ENCODE measurements around the gene CFAP141. TPM values are rescaled to one million over a fixed set of nuclear protein-coding genes. Genes with fewer than 3 reads are reported as not detected.

The CFAP141 gene
- polyA plus RNA-seq, 1 donor from 2014 or later, result not detected

- TF ChIP-seq SMC3 (conservative IDR thresholded peaks at IDR 0.05; ENCODE audit: poor library complexity) (no peak), POLR2AphosphoS5 (IDR thresholded peaks at IDR 0.05) (no peak), CTCF (IDR thresholded peaks at IDR 0.05; ENCODE audit: poor library complexity, severe bottlenecking) (no peak), RAD21 (conservative IDR thresholded peaks at IDR 0.05) (no peak), EZH2 (IDR thresholded peaks at IDR 0.05; ENCODE audit: borderline replicate concordance, insufficient read depth, low read length, poor library complexity, severe bottlenecking) (no peak), TAF1 (IDR thresholded peaks at IDR 0.05; ENCODE audit: low read depth) (no peak), MXI1 (conservative IDR thresholded peaks at IDR 0.05; ENCODE audit: poor library complexity, severe bottlenecking) (no peak), EP300 (conservative IDR thresholded peaks at IDR 0.05; ENCODE audit: poor library complexity, severe bottlenecking) (no peak)
- TF ChIP-seq, protein P1, sequence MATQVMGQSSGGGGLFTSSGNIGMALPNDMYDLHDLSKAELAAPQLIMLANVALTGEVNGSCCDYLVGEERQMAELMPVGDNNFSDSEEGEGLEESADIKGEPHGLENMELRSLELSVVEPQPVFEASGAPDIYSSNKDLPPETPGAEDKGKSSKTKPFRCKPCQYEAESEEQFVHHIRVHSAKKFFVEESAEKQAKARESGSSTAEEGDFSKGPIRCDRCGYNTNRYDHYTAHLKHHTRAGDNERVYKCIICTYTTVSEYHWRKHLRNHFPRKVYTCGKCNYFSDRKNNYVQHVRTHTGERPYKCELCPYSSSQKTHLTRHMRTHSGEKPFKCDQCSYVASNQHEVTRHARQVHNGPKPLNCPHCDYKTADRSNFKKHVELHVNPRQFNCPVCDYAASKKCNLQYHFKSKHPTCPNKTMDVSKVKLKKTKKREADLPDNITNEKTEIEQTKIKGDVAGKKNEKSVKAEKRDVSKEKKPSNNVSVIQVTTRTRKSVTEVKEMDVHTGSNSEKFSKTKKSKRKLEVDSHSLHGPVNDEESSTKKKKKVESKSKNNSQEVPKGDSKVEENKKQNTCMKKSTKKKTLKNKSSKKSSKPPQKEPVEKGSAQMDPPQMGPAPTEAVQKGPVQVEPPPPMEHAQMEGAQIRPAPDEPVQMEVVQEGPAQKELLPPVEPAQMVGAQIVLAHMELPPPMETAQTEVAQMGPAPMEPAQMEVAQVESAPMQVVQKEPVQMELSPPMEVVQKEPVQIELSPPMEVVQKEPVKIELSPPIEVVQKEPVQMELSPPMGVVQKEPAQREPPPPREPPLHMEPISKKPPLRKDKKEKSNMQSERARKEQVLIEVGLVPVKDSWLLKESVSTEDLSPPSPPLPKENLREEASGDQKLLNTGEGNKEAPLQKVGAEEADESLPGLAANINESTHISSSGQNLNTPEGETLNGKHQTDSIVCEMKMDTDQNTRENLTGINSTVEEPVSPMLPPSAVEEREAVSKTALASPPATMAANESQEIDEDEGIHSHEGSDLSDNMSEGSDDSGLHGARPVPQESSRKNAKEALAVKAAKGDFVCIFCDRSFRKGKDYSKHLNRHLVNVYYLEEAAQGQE (IDR thresholded peaks at IDR 0.05; ENCODE audit: borderline replicate concordance), result no peak
- Histone ChIP-seq H3K36me3 (ENCODE audit: insufficient read depth, low read length) (peaks cover 13% of the 10 kb centered on the region), H3K27me3 (ENCODE audit: insufficient read depth, low read depth, low read length) (no peaks in the 10 kb centered on the region), H3K9me2 (ENCODE audit: insufficient read depth, low read length) (no peaks in the 10 kb centered on the region), H3K79me2 (replicated peaks; ENCODE audit: insufficient read depth, low read length) (peaks cover 8% of the 10 kb centered on the region), H4K20me1 (ENCODE audit: insufficient read depth) (no peaks in the 10 kb centered on the region), H3K4me2 (ENCODE audit: low read length) (no peak overlapping the region), H2AFZ (ENCODE audit: low read depth, low read length) (no peak overlapping the region), H3K9me3 (ENCODE audit: low read length) (no peaks in the 10 kb centered on the region), H3K27ac (ENCODE audit: low read length) (no peak overlapping the region), H3F3A (ENCODE audit: insufficient read depth, low read length, poor library complexity, severe bottlenecking) (no peaks in the 10 kb centered on the region), H3K9ac (ENCODE audit: low read length) (no peak overlapping the region), H3K4me3 (ENCODE audit: low read length) (no peak overlapping the region)
Measured at GRCh38 chr1:154171880-154172279, 34.3 kb downstream of the CFAP141 start.

- peaks cover 13% of the 10 kb centered on the region for H3K36me3 ChIP-seq (ENCODE audit: insufficient read depth, low read length)
Measured at GRCh38 chr1:154171223-154171583, 34.9 kb downstream of the CFAP141 start.

More at GRCh38 chr1:154171223-154171583, 34.9 kb downstream of the CFAP141 start:
- H3K9me2 ChIP-seq (ENCODE audit: insufficient read depth, low read length), result no peaks in the 10 kb centered on the region
- H3K27me3 ChIP-seq (ENCODE audit: insufficient read depth, low read depth, low read length), result no peaks in the 10 kb centered on the region
- H3K9ac ChIP-seq (ENCODE audit: low read length), result no peak overlapping the region
- no peak overlapping the region for H3K27ac ChIP-seq (ENCODE audit: low read length)
- H3K9me3 ChIP-seq (ENCODE audit: low read length), result no peaks in the 10 kb centered on the region
- TF ChIP-seq POLR2AphosphoS5 (IDR thresholded peaks at IDR 0.05), result no peak
- no peak for TF ChIP-seq CTCF (IDR thresholded peaks at IDR 0.05; ENCODE audit: poor library complexity, severe bottlenecking)
- TF ChIP-seq TAF1 (IDR thresholded peaks at IDR 0.05; ENCODE audit: low read depth), result no peak
- no peak for TF ChIP-seq SMC3 (conservative IDR thresholded peaks at IDR 0.05; ENCODE audit: poor library complexity)
- TF ChIP-seq EZH2 (IDR thresholded peaks at IDR 0.05; ENCODE audit: borderline replicate concordance, insufficient read depth, low read length, poor library complexity, severe bottlenecking), result no peak
- TF ChIP-seq RAD21 (conservative IDR thresholded peaks at IDR 0.05), result no peak
- TF ChIP-seq MXI1 (conservative IDR thresholded peaks at IDR 0.05; ENCODE audit: poor library complexity, severe bottlenecking), result no peak
- no peak for TF ChIP-seq EP300 (conservative IDR thresholded peaks at IDR 0.05; ENCODE audit: poor library complexity, severe bottlenecking)
- TF ChIP-seq, protein P1 (IDR thresholded peaks at IDR 0.05; ENCODE audit: borderline replicate concordance), result no peak
- H4K20me1 ChIP-seq (ENCODE audit: insufficient read depth), result no peaks in the 10 kb centered on the region
- H3K4me3 ChIP-seq (ENCODE audit: low read length), result no peak overlapping the region
- H3F3A ChIP-seq (ENCODE audit: insufficient read depth, low read length, poor library complexity, severe bottlenecking), result no peaks in the 10 kb centered on the region
- no peak overlapping the region for H2AFZ ChIP-seq (ENCODE audit: low read depth, low read length)
- H3K4me2 ChIP-seq (ENCODE audit: low read length), result no peak overlapping the region
- peaks cover 2% of the 10 kb centered on the region for H3K79me2 ChIP-seq (replicated peaks; ENCODE audit: insufficient read depth, low read length)
